Naive thymus-derived CD4-positive, alpha-beta T cell (primary cell): ENCODE data around the gene HOXA9. TPM values are rescaled to one million over a fixed set of nuclear protein-coding genes. Genes with fewer than 3 reads are reported as not detected.

ENCODE experiments used
- ATAC-seq: fragments of 150-1000 bp; cut with Tn5 transposase; 2 replicates; pipeline ENCODE4 v1.10.0; 2021; ENCODE audit warnings: mild to moderate bottlenecking, moderate library complexity
- CTCF ChIA-PET: fragments of 350-600 bp; sonication (Branson Sonifier 250); formaldehyde crosslinking; loops from one replicate; lab custom pipeline; 2021; ENCODE audit warnings: antibody characterized with exemption; lab: Charles Lee
- POLR2A ChIA-PET: fragments of 350-600 bp; sonication (Branson Sonifier 250); formaldehyde crosslinking; loops from one replicate; lab custom pipeline; 2021; ENCODE audit warnings: antibody characterized with exemption, inconsistent platforms; lab: Charles Lee
- DNase-seq, 9 donors: peaks; one replicate each; pipeline versions ENCODE4 v3.0.0 to v3.0.0-alpha.2; 2020 to 2022; ENCODE audit warnings: mixed read lengths in 1 of 9
- H3K27ac ChIP-seq: one replicate; pipeline ENCODE4 v1.7.0; 2013; ENCODE audit warnings: mild to moderate bottlenecking, low read depth, low read length, moderate library complexity
- H3K27me3 ChIP-seq, 2 donors: one replicate each; pipeline ENCODE4 v1.7.0; 2013; ENCODE audit warnings: low read length in 2 of 2, mild to moderate bottlenecking in 2 of 2, moderate library complexity in 2 of 2; ENCODE audit not compliant: control insufficient read depth in 2 of 2, insufficient read depth in 2 of 2
- H3K36me3 ChIP-seq, 3 experiments: 1 replicate in 2 of 3; 2 replicates in 1 of 3; pipeline ENCODE4 v1.7.0; 2013; ENCODE audit warnings: low read length in 3 of 3, mild to moderate bottlenecking in 3 of 3, moderate library complexity in 1 of 3; ENCODE audit not compliant: insufficient read depth in 3 of 3, control insufficient read depth in 2 of 3
- H3K4me1 ChIP-seq, 2 donors: one replicate each; pipeline ENCODE4 v1.7.0; 2013; ENCODE audit warnings: low read length in 2 of 2, mild to moderate bottlenecking in 2 of 2, moderate library complexity in 1 of 2; ENCODE audit not compliant: control insufficient read depth in 2 of 2, insufficient read depth in 2 of 2
- H3K4me3 ChIP-seq: 2 replicates; pipeline ENCODE4 v1.7.0; 2013; ENCODE audit warnings: mild to moderate bottlenecking, low read length
- H3K9me3 ChIP-seq, 3 experiments: 1 replicate in 2 of 3; 2 replicates in 1 of 3; pipeline ENCODE4 v1.7.0; 2013; ENCODE audit warnings: low read length in 3 of 3; ENCODE audit not compliant: control insufficient read depth in 2 of 3
- H3K27ac Mint-ChIP-seq, 9 donors: one replicate each; pipeline ENCODE4 v1.8.0; 2020 to 2022; ENCODE audit warnings: mixed read lengths in 9 of 9, mild to moderate bottlenecking in 8 of 9, moderate library complexity in 5 of 9, inconsistent platforms in 2 of 9
- H3K27me3 Mint-ChIP-seq, 5 donors: one replicate each; pipeline ENCODE4 v1.8.0; 2021 to 2022; ENCODE audit warnings: mixed read lengths in 5 of 5, mild to moderate bottlenecking in 1 of 5
- H3K36me3 Mint-ChIP-seq, 5 donors: one replicate each; pipeline ENCODE4 v1.8.0; 2020 to 2022; ENCODE audit warnings: mixed read lengths in 5 of 5, mild to moderate bottlenecking in 3 of 5, inconsistent platforms in 1 of 5
- H3K4me1 Mint-ChIP-seq, 7 donors: one replicate each; pipeline ENCODE4 v1.8.0; 2020 to 2022; ENCODE audit warnings: mixed read lengths in 7 of 7, mild to moderate bottlenecking in 3 of 7, inconsistent platforms in 1 of 7
- H3K4me3 Mint-ChIP-seq, 10 donors: one replicate each; pipeline ENCODE4 v1.8.0; 2020 to 2022; ENCODE audit warnings: mild to moderate bottlenecking in 10 of 10, mixed read lengths in 10 of 10, moderate library complexity in 6 of 10, inconsistent platforms in 2 of 10
- H3K9me3 Mint-ChIP-seq, 11 donors: one replicate each; pipeline ENCODE4 v1.8.0; 2020 to 2022; ENCODE audit warnings: mixed read lengths in 11 of 11, mild to moderate bottlenecking in 4 of 11, inconsistent platforms in 1 of 11, moderate library complexity in 1 of 11
- intact Hi-C, 2 donors: fragments of 100-400 bp; cut with micrococcal nuclease; formaldehyde crosslinking; loops; one replicate each; pipeline ENCODE4 v1.15.1; 2023
- polyA plus RNA-seq, 2 donors: library from polyadenylated mRNA; unstranded; fragments of 300-500 nt; fragmentation: Illumina TruSeq; gene quantifications; one replicate each; pipeline ENCODE4 v1.2.3, GENCODE V29; 2021
- total RNA-seq, 6 experiments: library from RNA in 5 of 6; stranded (reverse) in 5 of 6; gene quantifications; 1 replicate in 5 of 6; 2 replicates in 1 of 6; pipeline ENCODE4 v1.2.3 and lab custom pipeline; 2021 to 2026

Gene HOXA9
- total and polyA plus RNA-seq, 7 experiments from 2014 or later = 0.70 to 1.7 TPM; not detected in 5

GRCh38 chr7:27194002-27194352, 28.6 kb upstream of the HOXA9 start:
- peaks cover 14 to 48% (median 33%) of the 10 kb centered on the region in 7 donors for H3K4me1 Mint-ChIP-seq
- DNase-seq (no peak), ATAC-seq (no peak)
- intact Hi-C loops = loop anchor here (10.0 kb wide), 4 partner anchors 981 to 1761 kb away; partner anchors contain the start of gene TRIL (in 1 of the 2)
- CTCF ChIA-PET = interaction anchor here (0.5 to 1.8 kb wide), 2 partner anchors 15 to 589 kb away, joined by 3 to 4 read pairs; no protein-coding TSS in a partner anchor
- Histone ChIP-seq H3K4me1 (peaks cover 13 to 25% of the 10 kb centered on the region in 2 donors), H3K4me3 (no peak overlapping the region), H3K27ac (no peak overlapping the region), H3K36me3 (no peaks in the 10 kb centered on the region), H3K27me3 (peaks cover 28 to 77% of the 10 kb centered on the region in 2 donors), H3K9me3 (no peaks in the 10 kb centered on the region)
- H3K27ac Mint-ChIP-seq = peak overlapping the region in 2 of 9 donors; percentile 31 to 66
- POLR2A ChIA-PET = no interaction called here
- H3K27me3 Mint-ChIP-seq = peaks cover 87 to 93% (median 92%) of the 10 kb centered on the region in 5 donors
- peak overlapping the region in 7 of 10 donors; percentile 11 to 84 (median 68) for H3K4me3 Mint-ChIP-seq
- peaks cover 0 to 4% (median 0%) of the 10 kb centered on the region in 5 donors for H3K36me3 Mint-ChIP-seq
- H3K9me3 Mint-ChIP-seq = peaks cover 0 to 12% (median 0%) of the 10 kb centered on the region in 11 donors

GRCh38 chr7:27193335-27194001, 28.1 kb upstream of the HOXA9 start:
- peak overlapping the region; percentile 14 to 84 (median 60) for H3K4me3 Mint-ChIP-seq
- CTCF ChIA-PET = no interaction called here
- Histone ChIP-seq H3K4me1 (peaks cover 14 to 27% of the 10 kb centered on the region in 2 donors), H3K27me3 (peaks cover 26 to 77% of the 10 kb centered on the region in 2 donors), H3K9me3 (no peaks in the 10 kb centered on the region), H3K27ac (no peak overlapping the region), H3K36me3 (no peaks in the 10 kb centered on the region), H3K4me3 (no peak overlapping the region)
- H3K9me3 Mint-ChIP-seq = peaks cover 0 to 12% (median 0%) of the 10 kb centered on the region in 11 donors
- DNase-seq (no peak), ATAC-seq (no peak)
- peak overlapping the region in 2 of 9 donors; percentile 31 to 66 for H3K27ac Mint-ChIP-seq
- POLR2A ChIA-PET = no interaction called here
- intact Hi-C loops = loop anchor here (10.0 kb wide), 4 partner anchors 981 to 1761 kb away; partner anchors contain the start of gene TRIL (in 1 of the 2)
- H3K4me1 Mint-ChIP-seq = peaks cover 18 to 50% (median 34%) of the 10 kb centered on the region in 7 donors
- H3K27me3 Mint-ChIP-seq = peaks cover 87 to 93% (median 92%) of the 10 kb centered on the region in 5 donors
- peaks cover 0 to 4% (median 0%) of the 10 kb centered on the region in 5 donors for H3K36me3 Mint-ChIP-seq

- ATAC-seq (peak; percentile 62), DNase-seq (no peak)
- H3K36me3 Mint-ChIP-seq = peaks cover 0 to 4% (median 0%) of the 10 kb centered on the region in 5 donors
- H3K9me3 ChIP-seq = no peaks in the 10 kb centered on the region
- peaks cover 21 to 50% (median 34%) of the 10 kb centered on the region in 7 donors for H3K4me1 Mint-ChIP-seq
- peaks cover 0 to 6% (median 0%) of the 10 kb centered on the region in 11 donors for H3K9me3 Mint-ChIP-seq
- peak overlapping the region; percentile 14 for H3K4me3 ChIP-seq
- ChIA-PET CTCF (interaction anchor here (1.0 kb wide), 1 partner anchor 825 kb away, joined by 3 read pairs; no protein-coding TSS in a partner anchor), POLR2A (interaction anchor here (0.6 kb wide), 1 partner anchor 398 kb away, joined by 3 read pairs; no protein-coding TSS in a partner anchor)
- H3K4me3 Mint-ChIP-seq = peak overlapping the region in 9 of 10 donors; percentile 70 to 84 (median 74)
- H3K36me3 ChIP-seq = no peaks in the 10 kb centered on the region
- intact Hi-C loops = loop anchor here (10.0 kb wide), 4 partner anchors 982 to 1762 kb away; partner anchors contain the start of gene TRIL (in 1 of the 2)
- no peak overlapping the region for H3K27ac ChIP-seq
- peaks cover 21 to 34% of the 10 kb centered on the region in 2 donors for H3K4me1 ChIP-seq
- H3K27ac Mint-ChIP-seq = peak overlapping the region in 1 of 9 donors; percentile 30
- H3K27me3 ChIP-seq = peaks cover 33 to 78% of the 10 kb centered on the region in 2 donors
- H3K27me3 Mint-ChIP-seq = peaks cover 87 to 93% (median 92%) of the 10 kb centered on the region in 5 donors
Measured at GRCh38 chr7:27192546-27193334, 27.4 kb upstream of the HOXA9 start.

- Mint-ChIP-seq H3K27me3 (peaks cover 87 to 93% (median 92%) of the 10 kb centered on the region in 5 donors), H3K4me1 (peaks cover 20 to 57% (median 41%) of the 10 kb centered on the region in 7 donors), H3K36me3 (peaks cover 0 to 4% (median 0%) of the 10 kb centered on the region in 5 donors), H3K27ac (peak overlapping the region in 2 of 9 donors; percentile 28 to 58), H3K9me3 (peaks cover 0 to 8% (median 0%) of the 10 kb centered on the region in 11 donors), H3K4me3 (peak overlapping the region in 9 of 10 donors; percentile 7 to 84 (median 67))
- Histone ChIP-seq H3K4me1 (peaks cover 22 to 41% of the 10 kb centered on the region in 2 donors), H3K36me3 (no peaks in the 10 kb centered on the region), H3K4me3 (no peak overlapping the region), H3K27me3 (peaks cover 36 to 78% of the 10 kb centered on the region in 2 donors), H3K27ac (no peak overlapping the region), H3K9me3 (no peaks in the 10 kb centered on the region)
- DNase-seq = no peak
- ChIA-PET POLR2A (no interaction called here), CTCF (interaction anchor here (1.0 kb wide), 1 partner anchor 826 kb away, joined by 3 read pairs; no protein-coding TSS in a partner anchor)
- intact Hi-C loops = loop anchor here (10.0 kb wide), 4 partner anchors 983 to 1763 kb away; partner anchors contain the start of gene TRIL (in 1 of the 2)
- ATAC-seq = no peak
Measured at GRCh38 chr7:27191833-27192545, 26.7 kb upstream of the HOXA9 start.

GRCh38 chr7:27191161-27191731, 25.9 kb upstream of the HOXA9 start:
- Mint-ChIP-seq H3K4me3 (peak overlapping the region in 7 of 10 donors; percentile 1 to 74 (median 19)), H3K36me3 (peaks cover 0 to 4% (median 0%) of the 10 kb centered on the region in 5 donors), H3K27ac (peak overlapping the region in 3 of 9 donors; percentile 3 to 48 (median 38)), H3K9me3 (peaks cover 0 to 9% (median 0%) of the 10 kb centered on the region in 11 donors), H3K4me1 (peaks cover 19 to 62% (median 44%) of the 10 kb centered on the region in 7 donors), H3K27me3 (peaks cover 87 to 93% (median 92%) of the 10 kb centered on the region in 5 donors)
- Histone ChIP-seq H3K9me3 (no peaks in the 10 kb centered on the region), H3K4me1 (peaks cover 29 to 41% of the 10 kb centered on the region in 2 donors), H3K27me3 (peaks cover 41 to 78% of the 10 kb centered on the region in 2 donors), H3K4me3 (no peak overlapping the region), H3K36me3 (no peaks in the 10 kb centered on the region), H3K27ac (no peak overlapping the region)
- intact Hi-C loops = loop anchor here (10.0 kb wide), 4 partner anchors 984 to 1764 kb away; partner anchors contain the start of gene TRIL (in 1 of the 2)
- POLR2A ChIA-PET = interaction anchor here (0.7 kb wide), 1 partner anchor 508 kb away, joined by 3 read pairs; no protein-coding TSS in a partner anchor
- ATAC-seq (no peak), DNase-seq (peak in 1 of 9 donors; percentile 3)
- CTCF ChIA-PET = no interaction called here
